ENCODE results near the gene HIPK3.
A peak's percentile ranks its signal among the peaks of the same experiment; 100 is the strongest.

The HIPK3 gene

GRCh38 chr11:33360642-33361041 lies 103.5 kb downstream of the HIPK3 start:
- TF ChIP-seq, protein P1, sequence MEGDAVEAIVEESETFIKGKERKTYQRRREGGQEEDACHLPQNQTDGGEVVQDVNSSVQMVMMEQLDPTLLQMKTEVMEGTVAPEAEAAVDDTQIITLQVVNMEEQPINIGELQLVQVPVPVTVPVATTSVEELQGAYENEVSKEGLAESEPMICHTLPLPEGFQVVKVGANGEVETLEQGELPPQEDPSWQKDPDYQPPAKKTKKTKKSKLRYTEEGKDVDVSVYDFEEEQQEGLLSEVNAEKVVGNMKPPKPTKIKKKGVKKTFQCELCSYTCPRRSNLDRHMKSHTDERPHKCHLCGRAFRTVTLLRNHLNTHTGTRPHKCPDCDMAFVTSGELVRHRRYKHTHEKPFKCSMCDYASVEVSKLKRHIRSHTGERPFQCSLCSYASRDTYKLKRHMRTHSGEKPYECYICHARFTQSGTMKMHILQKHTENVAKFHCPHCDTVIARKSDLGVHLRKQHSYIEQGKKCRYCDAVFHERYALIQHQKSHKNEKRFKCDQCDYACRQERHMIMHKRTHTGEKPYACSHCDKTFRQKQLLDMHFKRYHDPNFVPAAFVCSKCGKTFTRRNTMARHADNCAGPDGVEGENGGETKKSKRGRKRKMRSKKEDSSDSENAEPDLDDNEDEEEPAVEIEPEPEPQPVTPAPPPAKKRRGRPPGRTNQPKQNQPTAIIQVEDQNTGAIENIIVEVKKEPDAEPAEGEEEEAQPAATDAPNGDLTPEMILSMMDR (IDR thresholded peaks at IDR 0.05), result no peak

- TF ChIP-seq, protein P1 (IDR thresholded peaks at IDR 0.05), result peak; percentile 70
Measured at GRCh38 chr11:33362051-33362910, 105.1 kb downstream of the HIPK3 start.

- TF ChIP-seq, protein P1 (IDR thresholded peaks at IDR 0.05), result no peak
Measured at GRCh38 chr11:33366918-33367317, 109.7 kb downstream of the HIPK3 start.

DNA sequence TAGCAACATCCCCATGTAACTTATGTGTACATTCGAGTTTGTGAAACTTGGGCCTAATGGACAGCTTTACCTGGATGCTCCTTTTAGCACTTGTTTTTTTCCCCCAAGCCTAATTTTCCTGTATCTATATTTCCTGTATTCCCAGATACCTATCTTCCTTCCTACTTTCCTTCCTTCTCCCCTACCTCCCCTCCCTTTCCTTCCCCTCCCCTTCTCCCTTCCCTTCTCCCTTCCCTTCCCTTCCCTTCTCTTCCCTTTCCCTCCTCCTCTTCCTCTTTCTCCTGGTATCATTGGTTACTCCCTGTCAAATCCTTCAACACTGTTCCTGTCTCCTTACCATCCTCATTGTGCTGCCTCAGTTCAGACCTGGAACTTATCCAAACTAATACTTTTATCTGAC lies 111.8 kb downstream of the HIPK3 start:
- TF ChIP-seq, protein P1 (IDR thresholded peaks at IDR 0.05), result no peak

GRCh38 chr11:33373636-33374035 lies 116.5 kb downstream of the HIPK3 start:
- TF ChIP-seq, protein P1 (IDR thresholded peaks at IDR 0.05), result no peak

- TF ChIP-seq, protein P1 (IDR thresholded peaks at IDR 0.05), result no peak
Measured at GRCh38 chr11:33375236-33375635, 118.1 kb downstream of the HIPK3 start.

- TF ChIP-seq, protein P1 (IDR thresholded peaks at IDR 0.05), result no peak
Measured at GRCh38 chr11:33375688-33376311, 118.6 kb downstream of the HIPK3 start, which contains the start of gene KIAA1549L. Gene KIAA1549L, plus strand, starts transcription at chr11:33376108.
